ENCODE data around the gene TULP4. TPM values are rescaled to one million over a fixed set of nuclear protein-coding genes. Genes with fewer than 3 reads are reported as not detected.
"Not testable (repeated sequence)": the region's sequence is repeated elsewhere in the genome, so short reads cannot be mapped to it uniquely, and the experiment has no call there.

The TULP4 gene
- total RNA-seq, 1 experiment from 2014 or later = 105 TPM

DNA sequence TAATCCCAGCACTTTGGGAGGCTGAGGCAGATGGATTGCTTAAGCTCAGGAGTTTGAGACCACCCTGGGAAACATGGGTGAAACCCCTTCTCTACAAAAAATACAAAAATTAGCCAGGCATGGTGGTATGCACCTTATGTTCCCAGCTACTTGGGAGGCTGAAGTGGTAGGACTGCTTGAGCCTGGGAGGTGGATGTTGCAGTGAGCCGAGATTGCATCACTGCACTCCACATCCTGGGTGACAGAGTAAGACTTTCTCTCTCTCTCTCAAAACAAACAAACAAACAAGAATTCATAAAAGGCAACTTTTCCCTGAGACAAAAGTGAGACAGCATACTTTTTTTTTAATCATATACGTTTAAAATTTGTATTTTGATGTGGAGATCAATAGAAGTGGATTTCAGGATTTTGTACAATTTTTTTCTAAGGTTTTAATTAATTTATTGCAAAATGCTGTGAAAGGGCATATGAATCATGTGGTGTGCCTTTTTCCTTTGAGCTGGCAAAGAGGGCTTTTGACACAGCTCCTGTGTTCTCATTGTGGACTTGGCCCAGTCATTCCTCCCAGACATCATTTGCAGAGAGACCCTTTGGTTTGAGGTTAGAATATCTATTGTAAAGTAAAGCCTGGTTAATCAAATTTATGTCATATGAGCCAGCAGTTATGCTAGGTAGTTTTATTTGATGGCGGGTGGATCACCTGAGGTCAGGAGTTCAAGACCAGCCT lies 77.1 kb downstream of the TULP4 start:
- Mint-ChIP-seq H3K9me3 (ENCODE audit: low read depth, unreplicated experiment) (peaks cover 6% of the 10 kb centered on the region), H3K4me1 (ENCODE audit: low read depth, unreplicated experiment) (no peaks in the 10 kb centered on the region), H3K36me3 (ENCODE audit: insufficient read depth, unreplicated experiment) (peaks cover 7% of the 10 kb centered on the region), H3K4me3 (ENCODE audit: low read depth, unreplicated experiment) (no peak overlapping the region), H3K27ac (ENCODE audit: unreplicated experiment) (no peak overlapping the region), H3K27me3 (ENCODE audit: unreplicated experiment) (no peaks in the 10 kb centered on the region)
- DNase-seq = no peak
- intact Hi-C loops (cut with micrococcal nuclease; ENCODE audit: unreplicated experiment) = loop anchor here (10.0 kb wide), 1 partner anchor 145 kb away; no protein-coding TSS in a partner anchor
- TF ChIP-seq, protein P1, sequence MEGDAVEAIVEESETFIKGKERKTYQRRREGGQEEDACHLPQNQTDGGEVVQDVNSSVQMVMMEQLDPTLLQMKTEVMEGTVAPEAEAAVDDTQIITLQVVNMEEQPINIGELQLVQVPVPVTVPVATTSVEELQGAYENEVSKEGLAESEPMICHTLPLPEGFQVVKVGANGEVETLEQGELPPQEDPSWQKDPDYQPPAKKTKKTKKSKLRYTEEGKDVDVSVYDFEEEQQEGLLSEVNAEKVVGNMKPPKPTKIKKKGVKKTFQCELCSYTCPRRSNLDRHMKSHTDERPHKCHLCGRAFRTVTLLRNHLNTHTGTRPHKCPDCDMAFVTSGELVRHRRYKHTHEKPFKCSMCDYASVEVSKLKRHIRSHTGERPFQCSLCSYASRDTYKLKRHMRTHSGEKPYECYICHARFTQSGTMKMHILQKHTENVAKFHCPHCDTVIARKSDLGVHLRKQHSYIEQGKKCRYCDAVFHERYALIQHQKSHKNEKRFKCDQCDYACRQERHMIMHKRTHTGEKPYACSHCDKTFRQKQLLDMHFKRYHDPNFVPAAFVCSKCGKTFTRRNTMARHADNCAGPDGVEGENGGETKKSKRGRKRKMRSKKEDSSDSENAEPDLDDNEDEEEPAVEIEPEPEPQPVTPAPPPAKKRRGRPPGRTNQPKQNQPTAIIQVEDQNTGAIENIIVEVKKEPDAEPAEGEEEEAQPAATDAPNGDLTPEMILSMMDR (IDR thresholded peaks at IDR 0.05; ENCODE audit: unreplicated experiment) = no peak
- CTCF ChIA-PET = no interaction called here
- BruUV-seq (replicated peaks) = no TSS peak

DNA sequence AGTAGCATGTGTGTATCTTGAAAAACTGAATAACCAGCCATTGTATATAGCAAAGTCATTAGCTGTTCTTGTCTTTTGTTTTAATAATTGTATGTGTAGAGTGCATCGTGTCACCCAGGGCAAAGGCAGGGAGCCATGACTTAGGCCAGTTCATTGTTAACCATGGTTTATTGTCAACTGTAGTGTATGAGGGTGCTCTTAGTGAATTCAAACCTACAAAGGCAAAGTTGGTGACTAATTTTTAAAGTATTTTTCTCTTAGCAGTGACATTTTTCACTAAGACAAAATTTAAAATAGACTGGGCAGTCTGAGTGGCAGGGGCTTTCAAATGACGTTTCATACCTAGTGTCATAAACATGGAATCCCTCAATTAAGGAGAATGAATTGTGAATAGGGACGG lies 79.0 kb downstream of the TULP4 start:
- intact Hi-C loops (cut with micrococcal nuclease; ENCODE audit: unreplicated experiment) = no loop called here
- Mint-ChIP-seq H3K27ac (ENCODE audit: unreplicated experiment) (no peak overlapping the region), H3K27me3 (ENCODE audit: unreplicated experiment) (no peaks in the 10 kb centered on the region), H3K4me1 (ENCODE audit: low read depth, unreplicated experiment) (no peaks in the 10 kb centered on the region), H3K36me3 (ENCODE audit: insufficient read depth, unreplicated experiment) (peaks cover 7% of the 10 kb centered on the region), H3K4me3 (ENCODE audit: low read depth, unreplicated experiment) (no peak overlapping the region), H3K9me3 (ENCODE audit: low read depth, unreplicated experiment) (peaks cover 6% of the 10 kb centered on the region)
- no TSS peak for BruUV-seq (replicated peaks)
- no peak for DNase-seq
- CTCF ChIA-PET = no interaction called here
- TF ChIP-seq, protein P1 (IDR thresholded peaks at IDR 0.05; ENCODE audit: unreplicated experiment) = no peak

DNA sequence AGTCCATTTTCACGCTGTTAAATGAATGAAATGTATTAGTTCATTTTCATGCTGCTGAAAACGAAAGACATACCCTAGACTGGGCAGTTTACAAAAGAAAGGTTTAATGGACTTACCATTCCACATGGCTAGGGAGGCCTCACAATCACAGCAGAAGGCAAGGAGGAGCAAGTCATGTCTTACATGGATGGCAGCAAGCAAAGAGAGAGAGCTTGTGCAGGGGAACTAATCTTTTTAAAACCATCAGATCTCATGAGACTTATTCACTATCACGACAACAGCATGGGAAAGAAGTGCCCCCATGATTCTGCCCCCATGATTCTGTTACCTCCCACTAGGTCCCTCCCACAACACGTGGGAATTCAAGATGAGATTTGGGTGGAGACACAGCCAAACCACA lies 79.7 kb downstream of the TULP4 start:
- CTCF ChIA-PET; H3K36me3 Mint-ChIP-seq (ENCODE audit: insufficient read depth, unreplicated experiment); BruUV-seq (replicated peaks); H3K27me3 Mint-ChIP-seq (ENCODE audit: unreplicated experiment); intact Hi-C loops (cut with micrococcal nuclease; ENCODE audit: unreplicated experiment); H3K4me1 Mint-ChIP-seq (ENCODE audit: low read depth, unreplicated experiment); H3K4me3 Mint-ChIP-seq (ENCODE audit: low read depth, unreplicated experiment); H3K27ac Mint-ChIP-seq (ENCODE audit: unreplicated experiment); H3K9me3 Mint-ChIP-seq (ENCODE audit: low read depth, unreplicated experiment); DNase-seq: not testable (repeated sequence)

DNA sequence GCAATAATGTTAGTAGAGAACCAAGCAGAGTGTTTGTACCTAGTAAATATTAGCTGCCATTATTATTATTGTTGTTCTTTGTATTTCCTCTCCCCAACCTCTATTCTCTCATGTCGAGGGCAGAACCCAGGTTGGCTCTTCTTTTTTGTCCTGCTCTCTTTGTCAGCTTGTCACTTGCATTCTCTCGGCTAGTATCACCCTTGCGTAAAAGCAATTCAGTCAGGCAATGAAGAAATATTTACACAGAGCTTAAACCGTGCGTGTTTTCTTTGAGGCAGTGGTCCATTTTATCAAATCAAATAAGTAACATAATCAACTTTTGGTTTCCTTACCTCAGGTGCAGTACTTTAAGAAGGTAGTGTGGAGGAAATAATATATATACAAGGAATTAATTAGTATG lies 83.9 kb downstream of the TULP4 start:
- Mint-ChIP-seq H3K36me3 (ENCODE audit: insufficient read depth, unreplicated experiment) (peaks cover 11% of the 10 kb centered on the region), H3K27me3 (ENCODE audit: unreplicated experiment) (no peaks in the 10 kb centered on the region), H3K4me1 (ENCODE audit: low read depth, unreplicated experiment) (peaks cover 10% of the 10 kb centered on the region), H3K9me3 (ENCODE audit: low read depth, unreplicated experiment) (peaks cover 6% of the 10 kb centered on the region), H3K27ac (ENCODE audit: unreplicated experiment) (no peak overlapping the region), H3K4me3 (ENCODE audit: low read depth, unreplicated experiment) (no peak overlapping the region)
- intact Hi-C loops (cut with micrococcal nuclease; ENCODE audit: unreplicated experiment) = no loop called here
- CTCF ChIA-PET = no interaction called here
- BruUV-seq (replicated peaks) = no TSS peak
- TF ChIP-seq, protein P1 (IDR thresholded peaks at IDR 0.05; ENCODE audit: unreplicated experiment) = no peak
- DNase-seq = no peak

DNA sequence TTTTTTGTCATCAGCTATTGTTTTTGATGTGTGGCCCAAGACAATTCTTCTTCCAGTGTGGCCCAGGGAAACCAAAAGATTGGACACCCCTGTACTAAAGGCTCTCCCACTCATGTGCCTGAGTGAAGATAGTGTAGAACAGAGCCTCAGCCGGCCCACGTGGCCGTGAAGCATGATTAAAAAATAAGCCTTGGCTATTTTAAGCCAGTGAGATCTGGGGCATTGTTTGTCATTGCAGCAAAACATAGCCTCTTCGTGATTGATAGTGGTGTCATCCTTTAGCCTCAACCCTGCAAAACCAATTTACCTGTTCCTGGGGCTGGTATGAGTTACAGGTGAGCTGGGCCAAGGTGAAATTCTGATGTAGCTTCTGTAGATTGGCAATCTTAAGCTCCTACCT lies 85.3 kb downstream of the TULP4 start:
- CTCF ChIA-PET = no interaction called here
- H3K4me1 Mint-ChIP-seq (ENCODE audit: low read depth, unreplicated experiment) = peaks cover 18% of the 10 kb centered on the region
- H3K27ac Mint-ChIP-seq (ENCODE audit: unreplicated experiment) = no peak overlapping the region
- BruUV-seq (replicated peaks) = no TSS peak
- DNase-seq = no peak
- peaks cover 4% of the 10 kb centered on the region for H3K36me3 Mint-ChIP-seq (ENCODE audit: insufficient read depth, unreplicated experiment)
- peaks cover 6% of the 10 kb centered on the region for H3K9me3 Mint-ChIP-seq (ENCODE audit: low read depth, unreplicated experiment)
- TF ChIP-seq, protein P1 (IDR thresholded peaks at IDR 0.05; ENCODE audit: unreplicated experiment) = no peak
- no peak overlapping the region for H3K4me3 Mint-ChIP-seq (ENCODE audit: low read depth, unreplicated experiment)
- intact Hi-C loops (cut with micrococcal nuclease; ENCODE audit: unreplicated experiment) = no loop called here
- no peaks in the 10 kb centered on the region for H3K27me3 Mint-ChIP-seq (ENCODE audit: unreplicated experiment)
